ENCODE results near the gene MDM2. TPM values are rescaled to one million over a fixed set of nuclear protein-coding genes. Genes with fewer than 3 reads are reported as not detected.

MDM2 gene
- total and polyA plus RNA-seq, 2 of the 8 experiments (the other 6 are each of a cell fraction or from before 2014, with no cell fraction given) = 15.1 to 115 TPM

DNA sequence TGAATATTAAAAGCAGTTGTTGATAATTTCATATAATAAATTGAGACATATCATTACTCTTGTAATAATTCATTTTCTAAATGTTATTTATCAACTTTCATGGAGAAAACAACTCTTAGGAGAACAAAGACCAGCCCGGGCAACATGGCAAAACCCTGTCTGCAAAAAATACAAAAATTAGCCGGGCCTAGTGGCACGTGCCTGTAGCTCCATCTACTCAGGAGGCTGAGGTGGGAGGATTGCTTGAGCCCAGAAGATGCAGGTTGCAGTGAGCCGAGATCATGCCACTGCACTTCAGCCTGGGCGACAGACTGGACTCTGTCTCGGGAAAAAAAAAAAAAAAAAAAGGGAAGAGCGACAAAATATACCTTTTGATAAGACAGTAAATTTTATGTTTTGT is 40.8 kb upstream of the MDM2 start (continued):
- no peak for TF ChIP-seq BCL11A (IDR thresholded peaks at IDR 0.05; ENCODE audit: low read depth in 2 of 2, low read length in 2 of 2)
- TF ChIP-seq POLR2AphosphoS5 (IDR thresholded peaks at IDR 0.05; ENCODE audit: low read depth, low read length) = no peak
- TF ChIP-seq TAF1 (IDR thresholded peaks at IDR 0.05; ENCODE audit: low read depth, low read length) = no peak

Measured in H1 (cell line).